ENCODE data around the gene MAPK13.

The MAPK13 gene

GRCh38 chr6:36150283-36150682 is 20.0 kb downstream of the MAPK13 start:
- no peak for DNase-seq (ENCODE audit: low spot score)

GRCh38 chr6:36154286-36154685 is 24.0 kb downstream of the MAPK13 start:
- no peak for DNase-seq (ENCODE audit: low spot score)

- DNase-seq (ENCODE audit: low spot score), result no peak
Measured at GRCh38 chr6:36155662-36156061, 25.3 kb downstream of the MAPK13 start.

- no peak for DNase-seq (ENCODE audit: low spot score)
Measured at GRCh38 chr6:36160147-36160760, 29.9 kb downstream of the MAPK13 start.

- DNase-seq (ENCODE audit: low spot score), result no peak
Measured at GRCh38 chr6:36169023-36170007, 39.0 kb downstream of the MAPK13 start.

- no peak for DNase-seq (ENCODE audit: low spot score)
Measured at GRCh38 chr6:36170704-36171103, 40.4 kb downstream of the MAPK13 start.

- DNase-seq (ENCODE audit: low spot score), result no peak
Measured at GRCh38 chr6:36171573-36171972, 41.3 kb downstream of the MAPK13 start.

GRCh38 chr6:36177166-36177565 is 46.9 kb downstream of the MAPK13 start:
- DNase-seq (ENCODE audit: low spot score), result no peak

GRCh38 chr6:36178544-36178943 is 48.2 kb downstream of the MAPK13 start:
- no peak for DNase-seq (ENCODE audit: low spot score)

GRCh38 chr6:36180126-36180525 is 49.8 kb downstream of the MAPK13 start:
- DNase-seq (ENCODE audit: low spot score), result no peak

- no peak for DNase-seq (ENCODE audit: low spot score)
Measured at GRCh38 chr6:36184311-36184710, 54.0 kb downstream of the MAPK13 start.

- DNase-seq (ENCODE audit: low spot score), result no peak
Measured at GRCh38 chr6:36186199-36186598, 55.9 kb downstream of the MAPK13 start.

GRCh38 chr6:36187446-36187845 is 57.1 kb downstream of the MAPK13 start:
- no peak for DNase-seq (ENCODE audit: low spot score)
